Amniotic epithelial cell (primary cell): ENCODE results near the gene CEP78.
A peak's percentile ranks its signal among the peaks of the same experiment; 100 is the strongest.
"Not testable (repeated sequence)": the region's sequence is repeated elsewhere in the genome, so short reads cannot be mapped to it uniquely, and the experiment has no call there.

Experiments
- DNase-seq: peaks from one replicate; pipeline ENCODE4 v3.0.0-alpha.2; 2010; ENCODE audit warnings: low read depth

The CEP78 gene

DNA sequence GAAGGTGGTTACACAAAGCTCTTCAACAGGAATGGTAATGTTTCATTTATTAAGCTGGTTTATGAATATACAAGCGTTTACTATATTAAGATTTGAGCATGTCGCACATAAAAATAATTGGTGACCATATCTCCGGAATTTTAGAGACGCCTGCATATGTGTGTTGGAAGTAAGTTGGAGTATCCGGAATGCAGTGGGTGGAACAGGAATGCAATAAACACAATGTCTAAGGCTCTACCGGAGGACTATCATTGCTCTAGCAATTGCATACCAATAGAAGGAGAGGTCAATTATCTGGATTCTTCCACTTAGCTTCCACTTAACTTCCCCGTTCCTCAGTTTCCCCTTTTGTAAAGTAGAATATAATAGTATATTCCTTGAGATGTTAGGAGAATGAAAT is 1.1 kb upstream of the CEP78 start:
- DNase-seq = peak; percentile 54

DNA sequence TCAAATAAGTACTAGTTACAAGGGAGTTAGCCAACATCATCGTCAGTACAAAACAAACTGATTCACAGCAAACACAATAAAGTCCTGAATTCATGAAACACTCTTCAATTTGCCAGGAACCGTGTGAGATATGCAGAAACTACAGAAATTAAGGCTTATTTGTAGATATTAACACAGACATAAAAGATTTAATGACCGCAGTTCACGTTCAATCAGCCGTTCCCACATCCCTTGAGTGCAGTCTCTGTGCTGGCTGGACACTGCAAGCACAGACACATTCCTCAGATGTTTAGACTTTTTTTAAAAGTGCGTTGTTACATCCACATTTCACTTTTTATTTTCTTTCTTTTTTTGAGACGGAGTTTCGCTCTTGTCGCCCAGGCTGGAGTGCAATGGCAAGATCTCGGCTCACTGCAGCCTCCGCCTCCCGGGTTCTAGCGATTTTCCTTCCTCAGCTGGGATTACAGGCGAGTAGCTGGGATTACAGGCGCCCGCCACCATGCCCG is 566 bp upstream of the CEP78 start:
- DNase-seq = peak; percentile 24

DNA sequence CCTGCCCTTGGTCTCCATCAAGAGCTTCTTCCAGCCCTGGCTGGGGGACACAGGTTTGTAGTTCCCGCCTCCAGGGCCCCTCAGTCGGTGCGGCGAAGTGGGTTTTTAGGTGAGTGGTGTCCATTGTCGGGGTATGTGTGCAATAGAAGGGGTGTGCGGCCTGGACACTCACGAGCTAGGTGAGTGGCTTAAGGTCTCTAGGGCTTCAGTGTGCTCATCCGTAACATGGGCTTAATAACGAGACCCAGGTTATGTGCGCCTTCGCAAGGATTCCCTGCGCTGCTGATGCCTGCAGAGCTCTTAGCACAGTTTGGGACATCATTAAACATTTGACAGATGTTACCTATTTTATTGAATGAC is 656 bp downstream of the CEP78 start:
- peak; percentile 6 for DNase-seq

- no peak for DNase-seq
Observed at GRCh38 chr9:78238046-78239038, 2.5 kb downstream of the CEP78 start.

DNA sequence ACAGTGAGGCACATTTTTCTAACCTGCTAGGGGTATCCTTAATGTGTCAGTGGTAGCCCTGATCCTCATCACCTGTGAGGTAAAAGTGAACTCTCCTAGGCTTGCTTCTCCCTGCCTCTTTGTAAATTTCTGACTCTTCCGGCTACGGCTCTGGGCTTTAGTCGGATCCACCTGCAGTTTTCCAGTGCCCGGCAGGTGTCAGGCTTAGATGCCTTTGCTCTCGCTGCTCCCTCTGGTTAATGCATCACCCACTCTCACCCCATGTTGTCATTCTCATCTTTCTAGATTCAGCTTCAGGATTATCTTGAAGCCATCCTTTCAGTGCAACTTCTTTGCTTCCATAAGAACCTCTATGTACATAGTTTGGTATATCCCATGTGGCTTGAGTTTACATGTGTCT is 3.6 kb downstream of the CEP78 start:
- DNase-seq = peak; percentile 4

DNA sequence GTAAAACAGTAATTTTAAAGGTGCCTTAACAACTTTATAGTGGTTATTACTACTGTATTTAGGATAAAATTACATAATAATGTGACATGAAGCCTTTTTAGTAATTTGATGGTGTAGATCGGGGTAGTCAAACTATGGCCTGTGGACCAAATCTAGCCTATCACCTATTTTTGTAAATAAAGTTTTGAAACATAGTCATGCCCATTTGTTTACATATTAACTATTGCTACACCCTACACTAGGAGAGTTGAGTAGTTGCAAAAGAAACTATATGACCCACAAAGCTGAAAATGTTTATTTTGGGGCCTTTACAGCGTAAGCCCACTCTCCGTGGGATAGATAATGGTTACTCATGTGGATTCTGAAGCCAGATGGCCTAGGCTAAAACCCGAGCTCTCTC is 6.2 kb downstream of the CEP78 start:
- no peak for DNase-seq

GRCh38 chr9:78243130-78243529 is 7.3 kb downstream of the CEP78 start:
- no peak for DNase-seq

GRCh38 chr9:78245401-78245800 is 9.5 kb downstream of the CEP78 start:
- no peak for DNase-seq

GRCh38 chr9:78248635-78249034 is 12.8 kb downstream of the CEP78 start:
- DNase-seq = no peak

DNA sequence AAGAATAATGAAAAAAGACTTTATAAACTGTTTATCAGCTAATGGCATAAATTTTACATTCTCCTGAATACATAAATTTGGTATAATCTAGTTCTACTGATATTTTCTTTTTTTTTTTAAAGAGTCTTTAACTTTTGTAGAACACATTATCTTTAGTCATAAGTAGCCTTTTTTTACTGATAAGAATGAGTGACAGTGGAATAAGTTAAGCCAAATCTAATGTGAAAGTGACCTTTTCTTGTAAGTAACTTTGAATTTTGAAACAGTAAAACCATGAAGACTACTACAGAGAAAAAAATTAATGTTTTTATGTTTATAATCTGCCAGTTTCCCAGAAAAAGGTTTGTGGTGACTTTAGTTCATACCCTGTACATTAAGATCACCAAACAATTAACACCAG is 13.7 kb downstream of the CEP78 start:
- no peak for DNase-seq

DNA sequence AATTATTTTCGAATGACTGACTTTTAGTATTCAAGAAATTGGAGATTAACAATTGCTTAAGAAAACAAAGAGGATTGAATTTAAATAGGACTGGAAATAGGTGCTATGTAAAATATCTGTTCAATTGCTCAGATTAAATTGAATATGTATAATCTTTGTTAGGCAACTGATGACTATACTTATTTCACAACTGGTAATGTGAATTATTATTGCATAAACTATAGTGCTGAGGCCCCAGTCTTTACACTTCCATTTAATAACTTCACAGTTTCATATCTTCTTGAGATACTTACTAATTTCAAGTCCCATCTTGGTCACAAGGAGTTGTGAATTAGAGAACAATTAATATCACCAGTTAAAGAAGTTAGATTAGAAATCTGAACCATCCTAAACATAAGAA is 16.7 kb downstream of the CEP78 start:
- peak; percentile 13 for DNase-seq

GRCh38 chr9:78253285-78253684 is 17.4 kb downstream of the CEP78 start:
- DNase-seq = no peak

- DNase-seq = peak; percentile 45
Observed at GRCh38 chr9:78261403-78262001, 25.6 kb downstream of the CEP78 start.

DNA sequence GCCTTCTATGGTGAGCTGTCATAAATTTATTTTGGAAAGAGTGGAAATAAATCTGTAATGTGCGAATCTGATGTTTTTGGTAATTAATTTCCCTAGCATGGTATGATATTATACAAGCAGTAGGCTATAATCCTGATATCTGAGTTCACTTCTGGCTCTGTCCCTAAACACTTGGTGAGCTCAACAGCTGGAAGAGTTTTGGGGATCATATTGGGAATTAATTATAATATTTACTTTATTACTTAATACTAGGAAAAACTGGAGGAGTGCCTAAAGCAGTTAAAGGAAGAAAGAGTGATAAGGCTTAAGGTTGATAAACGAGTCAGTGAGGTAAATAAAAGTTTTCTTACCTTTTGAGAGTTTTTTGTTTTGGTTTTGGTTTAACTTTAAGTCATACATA is 26.8 kb downstream of the CEP78 start:
- no peak for DNase-seq

DNA sequence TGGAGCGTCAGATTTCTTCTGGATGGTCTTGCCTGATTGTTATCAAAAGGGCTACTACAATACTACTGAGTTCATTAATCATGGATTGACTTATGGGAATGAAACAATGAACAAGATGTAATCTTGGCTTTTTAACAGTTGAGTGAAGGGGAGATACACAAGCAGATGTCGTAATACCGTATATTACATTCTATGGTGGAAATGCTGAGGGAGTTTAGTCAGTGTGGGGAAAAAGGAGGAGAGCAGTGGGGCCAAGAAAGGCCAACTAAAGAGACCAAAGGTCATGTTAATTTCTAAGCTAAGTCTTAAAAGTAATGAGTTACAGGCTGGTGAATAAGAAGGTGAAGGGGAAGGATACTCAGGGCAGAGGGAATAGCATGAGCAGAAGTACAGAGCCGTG is 32.0 kb downstream of the CEP78 start:
- DNase-seq = peak; percentile 7

DNA sequence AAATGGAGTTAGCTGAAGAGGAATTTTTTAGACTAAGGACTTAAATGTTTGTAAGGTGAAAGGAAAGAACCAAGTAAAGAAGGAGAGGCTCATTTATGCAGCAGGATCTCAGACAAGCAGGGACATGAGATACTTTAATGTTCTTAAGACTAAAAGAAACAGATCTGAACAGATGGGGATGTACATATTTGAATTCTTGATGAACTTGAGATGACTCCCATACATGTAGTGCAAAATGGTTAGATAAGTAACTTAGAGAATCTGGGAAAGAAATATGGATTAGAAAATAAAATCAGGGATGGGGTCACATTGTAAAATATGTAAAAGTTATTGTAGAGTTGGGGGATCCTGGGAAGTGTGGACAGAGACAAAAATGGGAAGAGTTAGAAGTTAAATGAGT is 33.9 kb downstream of the CEP78 start:
- DNase-seq = no peak

- DNase-seq = no peak
Observed at GRCh38 chr9:78272307-78272706, 36.4 kb downstream of the CEP78 start.

DNA sequence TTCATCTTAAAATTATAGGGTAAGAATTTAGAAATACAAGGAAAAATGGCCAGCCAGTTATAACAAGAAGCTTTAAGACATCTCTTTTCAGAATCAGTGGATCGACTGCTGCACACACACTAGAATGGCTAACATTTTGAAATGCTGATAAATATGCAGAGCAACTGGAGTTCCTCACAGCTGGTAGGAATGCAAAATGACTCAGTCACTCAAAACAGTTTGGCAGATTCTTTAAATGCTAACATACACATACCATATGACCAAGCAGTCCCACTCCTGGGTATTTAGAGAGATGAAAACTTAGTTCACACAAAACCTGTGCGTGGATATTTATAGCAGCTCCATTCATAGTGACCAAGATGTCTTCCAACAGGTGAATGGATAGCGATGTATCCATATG is 37.9 kb downstream of the CEP78 start:
- peak; percentile 42 for DNase-seq

GRCh38 chr9:78278177-78278777 is 42.4 kb downstream of the CEP78 start:
- DNase-seq = peak; percentile 96

- DNase-seq = peak; percentile 24
Observed at GRCh38 chr9:78278801-78279200, 42.9 kb downstream of the CEP78 start.

- DNase-seq = peak; percentile 87
Observed at GRCh38 chr9:78280982-78281668, 45.2 kb downstream of the CEP78 start.

- not testable (repeated sequence) for DNase-seq
Observed at GRCh38 chr9:78284181-78284580, 48.3 kb downstream of the CEP78 start.
